Stimulated activated CD4-positive, alpha-beta T cell treated with anti-CD3 and anti-CD28 coated beads, Interleukin-4, amount 100 ng/mL, for 4 hours (primary cell): ENCODE data around the gene ZDHHC17.

ENCODE experiments used
- DNase-seq, 2 experiments: peaks; one replicate each; pipeline ENCODE4 v3.0.0-alpha.2; 2020

The ZDHHC17 gene

GRCh38 chr12:76847260-76847659 is 83.3 kb downstream of the ZDHHC17 start:
- no peak for DNase-seq

- no peak for DNase-seq
Measured at GRCh38 chr12:76848132-76848531, 84.2 kb downstream of the ZDHHC17 start.

- DNase-seq, result no peak
Measured at GRCh38 chr12:76852106-76852505, 88.2 kb downstream of the ZDHHC17 start.

- DNase-seq, result no peak
Measured at GRCh38 chr12:76855271-76855670, 91.4 kb downstream of the ZDHHC17 start.

GRCh38 chr12:76856018-76856644 is 92.2 kb downstream of the ZDHHC17 start:
- no peak for DNase-seq

- DNase-seq, result no peak
Measured at GRCh38 chr12:76859611-76860010, 95.7 kb downstream of the ZDHHC17 start.

GRCh38 chr12:76860256-76860655 is 96.3 kb downstream of the ZDHHC17 start:
- DNase-seq, result no peak

- no peak for DNase-seq
Measured at GRCh38 chr12:76863005-76863670, 99.2 kb downstream of the ZDHHC17 start.

GRCh38 chr12:76863837-76864236 is 99.9 kb downstream of the ZDHHC17 start:
- no peak for DNase-seq

- DNase-seq, result no peak
Measured at GRCh38 chr12:76864791-76865400, 101.0 kb downstream of the ZDHHC17 start.

GRCh38 chr12:76866151-76866567 is 102.2 kb downstream of the ZDHHC17 start:
- DNase-seq, result no peak

- DNase-seq, result no peak
Measured at GRCh38 chr12:76866726-76867125, 102.8 kb downstream of the ZDHHC17 start.

- DNase-seq, result no peak
Measured at GRCh38 chr12:76871082-76871481, 107.2 kb downstream of the ZDHHC17 start.

- no peak for DNase-seq
Measured at GRCh38 chr12:76871742-76872141, 107.8 kb downstream of the ZDHHC17 start.

- no peak for DNase-seq
Measured at GRCh38 chr12:76872415-76872814, 108.5 kb downstream of the ZDHHC17 start.

- DNase-seq, result no peak
Measured at GRCh38 chr12:76874027-76874426, 110.1 kb downstream of the ZDHHC17 start.

GRCh38 chr12:76874491-76875190 is 110.7 kb downstream of the ZDHHC17 start:
- no peak for DNase-seq

- DNase-seq, result no peak
Measured at GRCh38 chr12:76876696-76877229, 112.8 kb downstream of the ZDHHC17 start.

GRCh38 chr12:76878099-76878898 is 114.4 kb downstream of the ZDHHC17 start:
- DNase-seq, result peak in 1 of 2 experiments; percentile 4

GRCh38 chr12:76878899-76879709 is 115.2 kb downstream of the ZDHHC17 start, which contains the start of gene CSRP2:
TSS of gene CSRP2 (minus strand) at chr12:76879019. CDS start at chr12:76866260, 12,759 bp downstream.
- peak; percentile 60 to 72 for DNase-seq
